NCI-H1092 treated with DMSO at 0.1 percent for 48 hours (cell line): Measurements from ENCODE around the gene FBXL13.

ENCODE experiments used
- DNase-seq: peaks from one replicate; lab custom pipeline; 2025; lab: John Stamatoyannopoulos, UW

The FBXL13 gene

DNA sequence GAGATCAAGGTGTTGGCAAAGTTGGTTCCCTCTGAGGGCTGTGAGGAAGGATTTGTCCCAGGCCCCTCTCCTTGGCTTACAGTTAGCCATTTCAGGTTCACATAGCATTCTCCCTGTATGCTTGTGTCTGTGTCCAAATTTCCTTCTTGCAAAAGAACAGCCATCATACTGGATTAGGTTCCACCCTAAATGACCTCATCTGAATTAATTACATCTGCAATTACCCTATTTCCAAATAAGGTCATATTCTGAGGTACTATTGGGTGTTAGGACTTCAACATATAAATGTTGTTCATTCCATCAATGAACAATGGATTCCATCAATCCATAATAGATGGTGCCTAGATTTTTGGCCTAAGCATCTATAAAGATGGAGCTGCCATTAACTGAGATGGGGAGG is 178.0 kb downstream of the FBXL13 start:
- no peak for DNase-seq

- DNase-seq: no peak
Measured at GRCh38 chr7:102895602-102896001, 179.0 kb downstream of the FBXL13 start.

- DNase-seq: no peak
Measured at GRCh38 chr7:102892631-102893278, 181.8 kb downstream of the FBXL13 start.

- peak; percentile 33 for DNase-seq
Measured at GRCh38 chr7:102891693-102892261, 182.8 kb downstream of the FBXL13 start.

GRCh38 chr7:102890971-102891692 is 183.5 kb downstream of the FBXL13 start:
- DNase-seq: no peak

DNA sequence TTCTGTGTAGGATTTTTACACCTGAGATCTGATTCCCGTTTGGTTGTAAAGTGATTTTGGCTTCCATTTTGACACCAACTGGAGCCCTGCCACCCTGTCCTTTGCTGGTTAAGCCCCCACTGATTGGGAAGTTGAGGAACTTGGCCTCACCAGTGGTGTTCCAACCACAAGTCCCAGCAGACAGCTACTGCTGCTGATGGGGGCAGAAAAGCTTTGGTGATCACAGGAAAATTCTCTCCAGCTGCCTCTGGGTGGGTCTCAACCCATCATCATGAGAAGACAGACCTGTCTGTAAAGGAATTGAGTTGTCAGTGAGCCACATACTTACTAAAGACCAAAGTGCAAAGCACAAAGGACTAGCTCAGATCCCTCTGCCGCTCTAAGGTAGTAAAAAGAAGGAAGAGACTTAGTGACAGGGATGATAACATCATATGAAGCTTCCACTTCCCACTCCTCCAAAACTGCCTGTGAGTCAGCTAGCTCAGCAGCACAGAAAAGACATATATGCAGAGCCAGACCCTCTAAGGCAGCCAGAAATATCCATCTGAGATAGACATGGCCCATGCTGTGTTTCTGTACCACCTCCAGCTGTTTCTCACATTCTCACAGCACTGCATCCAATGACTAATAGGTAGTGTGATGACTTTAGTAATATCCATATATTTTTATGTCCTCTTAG is 184.2 kb downstream of the FBXL13 start:
- no peak for DNase-seq

DNA sequence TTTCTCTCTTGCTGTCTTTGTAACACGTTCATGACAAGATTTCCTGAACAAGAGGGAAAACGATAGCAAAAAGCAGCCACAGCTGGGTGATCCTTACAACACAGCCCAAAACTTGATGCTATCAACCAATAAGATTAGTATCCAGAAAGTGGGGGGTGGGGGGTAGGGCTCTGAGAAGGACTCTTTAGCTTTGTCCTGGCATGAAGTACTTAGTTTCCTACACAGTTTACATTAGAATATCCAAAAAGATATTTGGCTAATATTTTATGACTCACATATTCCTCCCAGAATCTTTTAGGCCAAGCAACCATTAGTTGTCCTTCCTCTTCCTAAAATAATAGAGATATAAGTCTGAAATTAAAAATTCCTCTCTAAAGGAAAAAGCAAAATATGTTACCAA is 184.7 kb downstream of the FBXL13 start:
- DNase-seq: no peak

DNA sequence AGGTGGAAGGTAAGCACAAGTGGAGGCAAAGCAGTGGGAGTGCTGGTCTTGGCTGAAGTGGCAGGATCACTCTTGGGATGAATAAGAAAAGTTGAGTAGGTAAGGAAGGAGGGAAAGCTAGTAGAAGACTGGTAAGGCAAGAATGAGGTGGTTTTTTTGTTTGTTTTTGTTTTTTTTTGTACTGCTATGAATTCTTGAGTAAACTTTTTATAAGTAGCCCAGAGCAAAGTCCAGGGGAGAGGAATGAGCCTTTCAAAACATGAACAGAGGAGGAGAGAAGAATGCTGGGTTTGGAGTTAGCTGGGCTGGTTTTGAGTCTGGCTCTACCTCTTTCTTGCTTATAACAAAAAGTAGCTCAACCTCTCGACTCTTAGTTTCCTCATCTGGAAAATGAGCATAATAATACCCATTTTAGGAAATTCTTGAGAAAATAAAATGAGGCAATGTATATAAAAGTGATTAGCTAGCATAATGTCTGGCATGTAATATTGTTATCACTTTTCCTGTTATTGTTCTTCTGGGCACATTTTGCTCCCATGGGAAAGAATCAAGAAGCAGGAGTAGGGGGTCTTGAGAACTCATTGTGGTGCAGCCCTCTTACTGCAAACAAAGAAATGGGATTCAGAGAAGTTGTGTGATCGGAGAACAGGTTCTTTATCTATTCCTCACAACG is 185.9 kb downstream of the FBXL13 start:
- no peak for DNase-seq

GRCh38 chr7:102883098-102883860 is 191.3 kb downstream of the FBXL13 start:
- DNase-seq: no peak

DNA sequence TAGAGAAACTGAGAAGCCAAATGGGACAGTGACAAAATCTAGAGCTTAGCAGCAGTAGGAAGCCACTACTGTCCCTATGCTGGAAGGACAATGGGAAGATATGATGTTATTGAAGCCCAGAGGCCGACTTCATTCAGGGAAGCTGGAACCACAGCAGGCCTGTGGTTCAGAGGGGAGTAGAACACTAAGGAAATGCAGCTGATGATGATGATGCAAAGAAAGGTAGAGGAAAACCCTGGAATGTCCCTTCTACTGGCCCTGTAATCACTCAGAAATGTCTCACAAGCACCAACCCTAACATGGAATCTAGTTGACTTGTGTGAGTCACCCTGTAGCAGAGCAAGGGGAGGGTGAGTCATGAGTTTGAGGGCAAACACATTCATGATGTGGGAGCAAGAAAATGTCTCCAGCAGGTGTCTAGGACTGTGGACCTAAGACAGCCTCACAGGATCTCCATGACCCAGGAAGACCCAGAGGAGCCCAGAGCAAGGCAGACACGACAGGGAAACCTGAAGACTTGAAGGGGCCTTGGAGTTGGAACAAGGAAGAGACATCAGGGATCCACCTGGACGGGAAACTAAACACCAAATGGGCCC is 198.8 kb downstream of the FBXL13 start:
- no peak for DNase-seq

GRCh38 chr7:102874966-102875365 is 199.6 kb downstream of the FBXL13 start:
- DNase-seq: no peak

DNA sequence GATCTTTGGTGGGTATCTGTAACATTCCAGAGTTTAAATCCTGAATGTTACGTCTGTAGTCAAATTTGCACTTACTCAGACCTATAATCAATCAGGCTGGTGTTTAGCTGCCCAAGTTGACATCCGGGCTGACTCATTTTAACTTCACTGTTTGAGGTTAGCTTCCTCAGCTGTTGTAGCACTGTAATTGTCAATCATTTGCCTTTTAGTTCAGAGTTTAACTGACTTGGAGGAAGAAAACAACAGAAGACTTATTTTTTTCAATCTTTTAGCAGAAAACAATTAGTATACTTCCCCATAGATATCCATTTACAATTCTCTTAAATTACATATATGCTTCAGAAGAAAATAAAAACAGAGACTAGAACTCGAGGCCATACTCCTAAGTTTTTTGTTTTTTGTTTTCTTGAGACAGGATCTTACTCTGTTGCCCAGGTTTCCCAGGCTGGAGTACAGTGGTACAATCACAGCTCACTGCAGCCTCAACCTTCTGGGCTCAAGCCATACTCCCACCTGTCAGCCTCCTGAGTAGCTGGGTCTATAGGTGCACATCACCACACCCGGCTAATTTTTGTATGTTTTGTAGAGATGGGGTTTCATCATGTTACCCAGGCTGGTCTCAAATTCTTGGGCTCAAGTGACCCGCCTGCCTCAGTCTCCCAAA is 200.3 kb downstream of the FBXL13 start:
- DNase-seq: no peak

DNA sequence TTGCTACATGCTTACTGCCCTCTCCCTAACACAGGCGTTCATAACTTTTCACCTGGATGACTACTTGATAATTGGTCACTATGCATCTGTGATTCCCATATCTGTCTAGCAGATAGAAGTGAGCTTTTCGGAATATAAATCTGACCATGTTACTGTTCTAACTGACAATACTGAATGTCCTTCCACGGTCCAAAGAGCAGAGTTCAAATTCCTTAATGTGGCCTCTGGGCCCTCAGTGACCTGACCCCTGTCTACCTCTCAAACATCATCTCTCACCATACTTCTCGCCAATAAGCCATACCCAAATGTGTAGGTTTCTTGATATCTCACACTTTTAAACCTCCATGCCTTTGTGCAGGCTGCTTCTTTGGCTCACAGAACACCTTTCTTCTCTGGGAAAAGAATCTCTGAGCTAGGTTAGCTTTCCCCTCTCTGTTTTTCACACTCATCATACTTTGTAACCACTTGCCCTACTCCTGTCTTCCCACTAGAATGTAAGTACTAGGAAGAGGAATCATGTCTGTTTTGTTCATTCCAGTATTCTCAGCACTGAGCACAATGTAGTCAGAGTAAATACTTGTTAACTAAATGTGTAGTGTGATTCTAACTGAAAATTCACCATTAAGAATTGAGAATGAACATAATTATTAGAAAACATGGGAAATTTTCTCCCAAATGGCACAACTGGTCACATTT is 201.0 kb downstream of the FBXL13 start:
- no peak for DNase-seq

- no peak for DNase-seq
Measured at GRCh38 chr7:102872460-102872859, 202.1 kb downstream of the FBXL13 start.

DNA sequence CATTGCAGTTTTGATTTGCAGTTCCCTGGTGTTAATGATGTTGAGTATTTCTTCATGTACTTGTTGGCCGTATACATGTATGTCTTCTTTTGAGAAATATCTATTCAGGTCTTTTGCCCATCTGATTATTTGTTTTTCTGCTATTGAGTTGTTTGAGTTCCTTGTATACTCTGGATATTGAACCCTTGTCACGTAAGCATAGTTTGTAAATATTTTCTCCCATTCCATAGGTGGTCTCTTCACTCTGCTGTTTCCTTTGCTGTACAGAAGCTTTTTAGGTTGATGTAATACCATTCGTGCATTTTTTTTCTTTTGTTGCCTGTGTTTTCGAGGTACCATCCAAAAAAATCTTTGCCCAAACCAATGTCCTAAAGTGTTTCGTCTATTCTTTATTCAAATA is 205.4 kb downstream of the FBXL13 start:
- DNase-seq: no peak

DNA sequence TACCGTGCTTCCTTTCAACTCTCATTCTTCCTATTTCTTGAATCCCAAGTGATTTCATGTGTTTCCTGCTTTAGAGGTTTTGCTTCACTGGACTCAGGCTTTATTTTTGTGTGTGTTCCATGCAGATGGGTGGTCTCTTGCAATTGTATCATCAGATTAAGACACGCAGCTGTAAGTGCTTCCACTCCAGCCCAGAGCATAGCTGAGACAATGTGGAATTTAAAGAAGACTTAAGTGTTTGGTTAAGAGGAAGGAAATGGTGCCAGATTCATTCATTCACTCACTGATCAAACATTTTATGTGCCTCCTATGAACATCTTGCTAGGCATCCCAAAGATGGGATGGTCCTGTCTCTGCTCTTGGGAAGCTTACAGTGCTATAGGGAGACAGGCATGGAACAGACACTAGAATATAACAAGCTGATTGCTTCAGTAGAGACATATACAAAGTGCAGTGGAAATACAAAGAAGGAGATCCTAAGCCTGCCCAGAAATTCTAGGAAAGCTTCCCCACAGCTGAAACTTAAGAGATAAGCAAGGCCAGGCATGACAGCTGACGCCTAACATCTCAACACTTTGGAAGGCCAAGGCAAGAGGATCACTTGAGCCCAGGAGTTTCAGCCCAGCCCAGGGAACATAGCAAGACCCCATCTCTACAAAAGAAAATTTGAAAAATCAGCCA is 207.9 kb downstream of the FBXL13 start:
- no peak for DNase-seq

DNA sequence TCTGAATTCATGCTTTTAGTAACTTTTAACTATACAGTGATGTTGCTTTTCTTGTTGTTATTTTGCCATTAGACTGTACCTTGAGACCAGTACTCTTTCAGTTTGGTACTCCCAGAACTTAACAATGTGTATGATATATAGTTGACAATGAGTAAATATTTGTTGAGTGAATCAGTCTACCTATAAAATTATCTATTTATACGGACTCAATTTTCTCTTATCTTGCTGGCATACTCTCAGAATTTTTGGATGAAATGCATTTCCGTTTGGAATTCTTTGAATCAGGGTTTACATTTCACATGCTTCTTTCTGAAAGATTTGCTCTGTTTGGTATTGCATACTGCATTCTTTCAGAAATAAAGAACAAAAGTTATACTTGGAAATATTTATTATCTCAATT is 209.6 kb downstream of the FBXL13 start:
- DNase-seq: no peak

- DNase-seq: no peak
Measured at GRCh38 chr7:102860351-102860811, 214.2 kb downstream of the FBXL13 start.

GRCh38 chr7:102859799-102860125 is 214.8 kb downstream of the FBXL13 start:
- DNase-seq: no peak
